Memory B cell (primary cell): ENCODE measurements around the gene CYTH4.

Experiments used
- ATAC-seq: fragments of 150-1000 bp; cut with Tn5 transposase; 2 replicates; pipeline ENCODE4 v1.10.0; 2021; ENCODE audit warnings: low read depth, mild to moderate bottlenecking, moderate library complexity
- DNase-seq, 2 donors: peaks; one replicate each; pipeline ENCODE4 v3.0.0; 2022; ENCODE audit warnings: low spot score in 2 of 2
- H3K27ac Mint-ChIP-seq: one replicate; pipeline ENCODE4 v1.8.0; 2022; ENCODE audit warnings: mild to moderate bottlenecking, moderate library complexity, mixed read lengths
- H3K27me3 Mint-ChIP-seq: one replicate; pipeline ENCODE4 v1.8.0; 2022; ENCODE audit warnings: mixed read lengths
- H3K36me3 Mint-ChIP-seq: one replicate; pipeline ENCODE4 v1.8.0; 2022; ENCODE audit warnings: mild to moderate bottlenecking, mixed read lengths
- H3K4me1 Mint-ChIP-seq: one replicate; pipeline ENCODE4 v1.8.0; 2022; ENCODE audit warnings: mixed read lengths
- H3K4me3 Mint-ChIP-seq: one replicate; pipeline ENCODE4 v1.8.0; 2022; ENCODE audit warnings: mild to moderate bottlenecking, moderate library complexity, mixed read lengths
- H3K9me3 Mint-ChIP-seq: one replicate; pipeline ENCODE4 v1.8.0; 2022; ENCODE audit warnings: mixed read lengths

The CYTH4 gene

DNA sequence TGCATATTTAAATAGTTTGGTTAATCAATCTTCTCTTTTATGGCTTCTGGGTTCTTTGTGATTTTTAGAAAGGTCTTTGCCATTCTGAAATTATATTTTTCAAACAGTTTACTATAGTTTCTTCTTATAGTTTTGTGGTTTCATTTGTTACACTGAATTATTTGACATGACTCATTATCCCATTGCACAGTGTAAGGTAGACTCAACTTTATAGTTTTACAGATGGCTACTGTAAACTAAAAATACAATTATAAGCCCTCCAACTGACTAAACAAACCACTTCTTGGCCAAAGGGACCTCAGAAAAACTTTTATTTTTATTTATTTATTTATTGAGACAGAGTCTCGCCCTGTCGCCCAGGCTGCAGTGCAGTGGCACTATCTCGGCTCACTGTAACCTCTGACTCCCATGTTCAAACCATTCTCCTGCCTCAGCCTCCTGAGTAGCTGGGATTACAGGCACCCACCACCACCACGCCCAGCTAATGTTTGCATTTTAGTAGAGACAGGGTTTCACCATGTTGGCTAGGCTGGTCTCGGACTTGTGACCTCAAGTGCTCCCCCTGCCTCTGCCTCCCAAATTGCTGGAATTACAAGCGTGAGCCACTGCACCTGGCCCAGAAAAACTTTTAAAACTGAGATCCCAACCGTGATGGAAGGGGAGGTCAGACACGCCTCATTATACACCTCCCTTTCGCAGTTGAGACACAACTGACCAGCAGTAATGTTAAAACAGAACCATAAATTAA, 24.1 kb upstream of the CYTH4 start:
- Mint-ChIP-seq H3K9me3 (no peaks in the 10 kb centered on the region), H3K4me1 (peaks cover 33% of the 10 kb centered on the region), H3K27me3 (peaks cover 4% of the 10 kb centered on the region), H3K27ac (no peak overlapping the region), H3K36me3 (no peaks in the 10 kb centered on the region), H3K4me3 (no peak overlapping the region)
- DNase-seq (no peak), ATAC-seq (no peak)

DNA sequence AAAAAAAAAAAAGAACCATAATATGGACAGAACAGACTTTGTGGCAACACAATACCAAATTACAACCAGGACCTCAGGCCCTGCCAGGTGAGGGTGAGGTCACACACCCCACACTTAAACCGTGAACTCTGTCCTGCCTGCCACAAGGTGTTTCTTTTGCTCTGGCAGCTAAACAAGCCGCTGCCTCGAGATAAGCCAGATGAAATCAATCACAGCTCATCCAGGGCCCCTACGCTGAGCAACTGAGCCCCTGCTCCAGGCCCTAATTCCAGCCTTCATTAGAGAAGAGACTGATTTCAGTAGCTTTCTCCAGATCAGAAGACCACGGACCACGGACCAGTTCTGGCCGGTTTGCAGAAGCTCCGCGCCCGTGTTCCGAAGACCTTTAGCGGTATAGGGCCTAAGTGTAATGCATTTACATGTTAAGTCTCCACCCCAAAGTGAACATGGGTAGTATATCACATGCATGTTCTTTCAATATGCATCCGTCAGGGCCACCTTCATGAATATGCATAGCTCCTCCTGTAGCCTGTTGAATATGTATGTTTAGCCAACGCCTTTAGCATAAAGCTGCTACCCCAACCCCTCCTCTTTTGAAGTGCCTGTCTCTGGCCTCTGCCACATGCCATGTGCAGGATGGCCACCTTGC, 23.4 kb upstream of the CYTH4 start:
- Mint-ChIP-seq H3K27me3 (peaks cover 4% of the 10 kb centered on the region), H3K9me3 (no peaks in the 10 kb centered on the region), H3K4me1 (peaks cover 33% of the 10 kb centered on the region), H3K4me3 (no peak overlapping the region), H3K27ac (no peak overlapping the region), H3K36me3 (no peaks in the 10 kb centered on the region)
- no peak for ATAC-seq
- DNase-seq = no peak

DNA sequence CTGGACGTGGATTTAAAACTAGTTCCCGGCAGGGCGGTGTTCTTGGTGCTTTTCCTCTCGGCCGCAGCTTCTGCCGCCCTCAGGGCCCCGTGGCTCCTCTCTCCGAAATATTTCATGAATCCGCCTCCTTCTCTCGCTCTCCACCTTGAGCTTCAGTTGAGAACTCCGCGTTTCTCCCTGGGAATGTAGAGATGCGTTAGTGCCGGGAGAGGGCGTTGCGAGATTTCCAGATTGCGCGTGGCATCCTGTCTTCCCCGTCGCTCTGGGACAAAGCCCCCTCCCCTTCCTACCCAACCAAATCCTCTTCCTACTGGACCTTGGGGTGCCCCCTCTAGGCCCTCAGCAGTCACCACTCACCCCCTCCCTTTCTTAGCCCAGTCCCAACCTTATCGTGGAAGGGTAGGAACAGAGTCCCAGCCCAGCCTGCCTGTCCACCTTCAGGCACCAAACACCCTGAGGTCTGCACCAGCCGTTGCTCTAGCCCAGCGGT, 22.7 kb upstream of the CYTH4 start:
- H3K4me3 Mint-ChIP-seq = peak overlapping the region; percentile 57
- H3K9me3 Mint-ChIP-seq = no peaks in the 10 kb centered on the region
- H3K36me3 Mint-ChIP-seq = no peaks in the 10 kb centered on the region
- H3K4me1 Mint-ChIP-seq = peaks cover 33% of the 10 kb centered on the region
- peak; percentile 27 for ATAC-seq
- H3K27ac Mint-ChIP-seq = peak overlapping the region; percentile 79
- no peak for DNase-seq
- peaks cover 4% of the 10 kb centered on the region for H3K27me3 Mint-ChIP-seq

DNA sequence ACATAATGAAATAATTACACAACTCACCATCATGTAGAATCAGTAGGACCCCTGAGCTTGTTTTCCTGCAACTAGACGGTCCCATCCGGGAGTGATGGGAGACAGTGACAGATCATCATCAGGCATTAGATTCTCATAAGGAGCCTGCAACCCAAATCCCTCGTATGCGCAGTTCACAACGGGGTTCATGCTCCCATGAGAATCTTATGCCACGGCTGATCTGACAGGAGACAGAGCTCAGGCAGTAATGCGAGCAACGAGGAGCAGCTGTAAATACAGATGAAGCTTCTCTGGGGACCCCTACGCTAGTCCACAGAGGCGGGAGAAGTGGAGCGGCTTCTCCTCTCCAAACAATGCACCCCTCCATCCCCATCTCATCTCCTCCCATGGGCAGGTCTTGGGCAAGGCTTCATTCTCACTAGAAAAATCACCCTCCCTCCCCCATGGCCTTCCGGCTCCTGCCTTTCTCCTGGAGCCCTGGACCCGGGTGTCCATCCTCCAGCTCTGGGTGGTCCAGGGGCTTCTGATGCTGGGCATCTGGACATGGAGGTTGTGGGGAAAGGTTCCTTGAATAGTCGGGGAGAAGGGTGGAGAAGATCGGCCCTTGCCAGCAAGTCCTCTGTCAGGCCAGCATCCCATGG, 22.0 kb upstream of the CYTH4 start:
- H3K27me3 Mint-ChIP-seq = peaks cover 4% of the 10 kb centered on the region
- no peaks in the 10 kb centered on the region for H3K9me3 Mint-ChIP-seq
- H3K4me3 Mint-ChIP-seq = no peak overlapping the region
- H3K27ac Mint-ChIP-seq = peak overlapping the region; percentile 79
- ATAC-seq (no peak), DNase-seq (no peak)
- no peaks in the 10 kb centered on the region for H3K36me3 Mint-ChIP-seq
- H3K4me1 Mint-ChIP-seq = peaks cover 32% of the 10 kb centered on the region

DNA sequence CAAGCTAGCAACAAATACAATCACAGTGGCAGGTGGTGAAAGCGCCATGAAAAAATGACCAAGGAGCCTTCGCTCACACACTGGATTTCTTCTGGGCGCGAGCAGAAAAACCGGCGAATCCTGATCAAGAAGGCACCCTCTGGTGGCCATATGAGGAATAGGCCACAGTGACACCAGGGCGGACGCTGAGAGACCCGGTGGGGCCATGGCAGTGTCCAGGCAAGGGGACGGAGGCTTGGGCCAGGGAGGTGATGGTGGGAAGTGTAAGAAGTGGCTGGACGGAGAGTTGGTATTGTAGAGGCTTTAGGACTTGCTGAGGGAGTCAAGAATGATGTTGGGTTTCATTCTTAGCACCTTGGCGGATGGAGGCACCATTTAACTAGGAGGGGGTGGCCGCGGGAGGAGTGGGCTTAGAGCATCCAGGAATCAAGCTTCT, 21.4 kb upstream of the CYTH4 start:
- H3K27me3 Mint-ChIP-seq = peaks cover 4% of the 10 kb centered on the region
- peak; percentile 66 for ATAC-seq
- no peaks in the 10 kb centered on the region for H3K9me3 Mint-ChIP-seq
- peaks cover 26% of the 10 kb centered on the region for H3K4me1 Mint-ChIP-seq
- no peak overlapping the region for H3K27ac Mint-ChIP-seq
- H3K4me3 Mint-ChIP-seq = no peak overlapping the region
- H3K36me3 Mint-ChIP-seq = no peaks in the 10 kb centered on the region
- peak; percentile 62 to 65 for DNase-seq

DNA sequence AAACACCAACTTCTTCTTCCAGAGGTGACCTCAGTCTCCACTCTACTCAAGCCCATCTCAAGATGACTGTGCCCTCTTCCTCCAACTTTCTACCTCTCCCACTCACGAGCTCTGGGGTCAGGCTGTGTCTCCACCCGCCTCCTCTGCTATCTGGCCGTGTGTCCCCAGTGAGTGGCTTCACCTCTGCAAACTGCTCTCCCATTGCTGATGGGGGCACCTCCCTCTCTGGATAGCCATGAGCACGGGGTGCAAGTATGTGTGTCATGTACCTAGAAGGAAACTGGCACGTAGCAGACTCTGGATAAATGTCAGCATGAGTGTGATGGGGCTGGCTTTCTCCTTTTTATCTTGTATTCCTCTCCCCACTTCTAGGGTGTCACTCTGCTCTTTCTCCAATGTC, 20.0 kb upstream of the CYTH4 start:
- Mint-ChIP-seq H3K4me3 (no peak overlapping the region), H3K36me3 (no peaks in the 10 kb centered on the region), H3K9me3 (no peaks in the 10 kb centered on the region), H3K27me3 (peaks cover 4% of the 10 kb centered on the region), H3K27ac (no peak overlapping the region), H3K4me1 (peaks cover 24% of the 10 kb centered on the region)
- DNase-seq = no peak
- no peak for ATAC-seq

DNA sequence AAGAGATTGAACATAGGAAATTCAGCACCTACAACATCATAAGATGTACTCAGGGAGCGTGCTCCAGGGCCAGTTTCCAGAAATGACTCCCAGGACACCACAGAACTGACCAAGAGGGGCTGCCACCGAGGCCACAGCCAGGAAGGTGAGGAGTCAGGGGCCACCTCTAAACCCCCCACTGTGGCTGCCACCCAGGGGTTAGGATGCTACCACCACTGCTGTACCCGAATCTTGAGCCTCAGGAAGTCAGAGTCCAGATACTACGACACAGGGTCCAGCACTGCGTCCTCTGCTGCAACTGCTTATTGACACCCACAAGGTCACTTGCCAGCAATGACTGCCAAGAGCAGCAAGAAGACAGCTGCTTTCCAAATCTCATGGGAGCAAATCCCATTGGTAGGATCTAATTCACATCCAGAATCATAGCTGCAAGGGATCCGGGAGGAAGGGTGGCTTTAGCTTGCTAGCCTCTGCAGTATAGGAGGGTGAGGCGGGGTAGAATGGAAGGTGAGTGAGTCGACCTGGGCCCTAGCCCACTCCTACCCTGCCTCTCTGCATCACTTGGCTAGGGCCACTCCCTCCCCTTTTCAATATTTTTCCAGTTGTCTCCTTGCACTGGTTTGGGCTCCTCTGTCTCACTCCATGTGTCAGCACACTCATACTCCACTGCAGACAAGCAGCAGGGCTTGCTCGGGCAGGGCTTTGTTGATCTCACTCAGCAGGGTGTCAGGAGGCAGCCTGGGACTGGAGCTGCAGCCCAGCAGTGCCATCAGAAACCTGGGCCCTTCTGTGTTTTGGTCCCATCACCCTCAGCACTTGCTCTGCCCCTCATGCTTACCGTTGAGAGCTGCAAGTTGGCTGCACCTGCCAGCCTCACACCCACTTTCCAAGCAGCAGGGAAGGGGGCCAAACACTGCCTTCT, 18.1 kb upstream of the CYTH4 start:
- H3K27ac Mint-ChIP-seq = no peak overlapping the region
- H3K27me3 Mint-ChIP-seq = peaks cover 4% of the 10 kb centered on the region
- H3K36me3 Mint-ChIP-seq = no peaks in the 10 kb centered on the region
- ATAC-seq = no peak
- H3K4me3 Mint-ChIP-seq = no peak overlapping the region
- DNase-seq = no peak
- peaks cover 27% of the 10 kb centered on the region for H3K4me1 Mint-ChIP-seq
- no peaks in the 10 kb centered on the region for H3K9me3 Mint-ChIP-seq

DNA sequence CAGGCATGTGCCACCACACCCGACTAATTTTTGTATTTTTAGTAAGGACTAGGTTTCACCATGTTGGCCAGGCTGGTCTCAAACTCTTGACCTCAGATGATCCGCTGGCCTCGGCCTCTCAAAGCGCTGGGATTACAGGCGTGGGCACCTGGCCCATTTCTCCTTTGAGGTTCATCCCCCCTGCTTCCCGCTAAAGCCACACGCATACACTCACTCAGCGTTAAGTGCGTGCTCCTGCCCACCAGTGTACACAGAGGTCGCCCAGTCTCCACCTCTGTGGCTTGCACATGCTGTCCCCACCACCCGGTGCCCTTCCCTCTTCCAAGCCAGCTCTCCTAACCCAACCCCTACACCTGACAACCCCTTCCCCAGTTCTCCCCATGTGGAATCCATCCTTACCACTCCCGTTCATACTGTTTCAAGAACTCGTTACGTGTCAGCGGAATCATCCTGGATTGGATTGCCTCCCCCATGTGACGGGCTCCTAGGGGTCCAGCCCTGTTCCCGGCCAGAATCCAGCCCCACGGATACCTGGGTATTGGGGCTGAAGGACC, 15.7 kb upstream of the CYTH4 start:
- Mint-ChIP-seq H3K27ac (peak overlapping the region; percentile 99), H3K4me1 (peaks cover 26% of the 10 kb centered on the region), H3K9me3 (peaks cover 2% of the 10 kb centered on the region), H3K36me3 (no peaks in the 10 kb centered on the region), H3K27me3 (peaks cover 4% of the 10 kb centered on the region), H3K4me3 (peak overlapping the region; percentile 88)
- no peak for ATAC-seq
- DNase-seq = no peak

DNA sequence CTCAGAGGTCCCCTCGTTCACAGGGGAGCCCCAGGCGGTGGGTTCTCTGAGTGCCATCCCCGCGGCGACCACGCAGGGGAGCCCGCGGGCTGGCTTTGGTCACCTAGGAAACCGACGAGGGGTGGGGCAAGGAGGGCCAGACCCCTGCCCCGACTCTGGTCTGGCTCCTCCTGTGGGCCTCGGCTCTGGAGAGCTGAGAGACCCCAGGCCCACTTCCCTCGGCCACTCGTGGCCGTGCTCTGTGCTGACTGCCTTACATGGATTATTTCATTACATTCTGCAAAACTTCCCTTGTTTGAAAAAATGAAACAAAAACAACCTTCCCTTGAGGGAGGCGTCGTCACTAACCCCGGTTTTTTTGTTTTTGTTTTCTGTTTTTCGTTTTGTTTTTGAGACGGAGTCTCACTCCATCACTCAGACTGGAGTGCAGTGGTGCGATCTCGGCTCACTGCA, 15.1 kb upstream of the CYTH4 start:
- peaks cover 4% of the 10 kb centered on the region for H3K27me3 Mint-ChIP-seq
- H3K4me1 Mint-ChIP-seq = peaks cover 26% of the 10 kb centered on the region
- peak; percentile 84 for ATAC-seq
- H3K9me3 Mint-ChIP-seq = peaks cover 2% of the 10 kb centered on the region
- DNase-seq = peak; percentile 77 to 91
- H3K4me3 Mint-ChIP-seq = peak overlapping the region; percentile 88
- peak overlapping the region; percentile 99 for H3K27ac Mint-ChIP-seq
- H3K36me3 Mint-ChIP-seq = no peaks in the 10 kb centered on the region

DNA sequence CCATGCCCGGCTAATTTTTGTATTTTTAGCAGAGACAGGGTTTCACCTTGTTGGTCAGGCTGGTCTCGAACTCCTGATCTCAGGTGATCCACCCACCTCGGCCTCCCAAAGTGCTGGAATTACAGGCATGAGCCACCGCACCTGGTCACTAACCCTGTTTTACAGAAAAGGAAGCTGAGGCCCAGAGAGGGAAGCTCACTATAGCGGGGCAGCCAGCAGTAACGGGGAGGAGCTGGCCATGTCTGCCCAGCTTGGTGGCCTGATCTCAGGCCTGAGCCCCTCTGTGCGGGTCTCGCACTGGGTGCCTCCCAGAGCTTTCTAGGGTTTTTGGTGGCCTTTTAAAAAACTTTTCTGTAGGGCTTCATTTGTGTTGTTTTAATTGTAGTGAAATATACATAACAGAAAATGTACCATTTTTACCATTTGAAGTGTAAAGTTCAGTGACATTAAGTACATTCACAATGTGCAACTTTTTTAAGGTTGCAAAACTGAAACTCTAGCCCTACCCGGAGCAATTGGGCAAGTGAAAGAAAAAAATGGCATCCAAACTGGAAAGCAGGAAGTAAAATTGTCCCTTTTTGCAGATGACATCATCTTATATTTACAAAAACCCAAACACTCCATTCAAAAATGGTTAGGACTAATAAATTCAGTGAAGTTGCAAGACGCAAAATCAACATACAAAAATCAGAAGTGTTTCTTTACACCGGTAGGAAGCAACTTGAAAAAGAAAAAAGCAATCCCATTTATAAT, 14.5 kb upstream of the CYTH4 start:
- ATAC-seq = peak; percentile 28
- no peaks in the 10 kb centered on the region for H3K27me3 Mint-ChIP-seq
- peak overlapping the region; percentile 88 for H3K4me3 Mint-ChIP-seq
- peaks cover 26% of the 10 kb centered on the region for H3K4me1 Mint-ChIP-seq
- no peaks in the 10 kb centered on the region for H3K36me3 Mint-ChIP-seq
- H3K27ac Mint-ChIP-seq = peak overlapping the region; percentile 99
- H3K9me3 Mint-ChIP-seq = peaks cover 2% of the 10 kb centered on the region
- no peak for DNase-seq

DNA sequence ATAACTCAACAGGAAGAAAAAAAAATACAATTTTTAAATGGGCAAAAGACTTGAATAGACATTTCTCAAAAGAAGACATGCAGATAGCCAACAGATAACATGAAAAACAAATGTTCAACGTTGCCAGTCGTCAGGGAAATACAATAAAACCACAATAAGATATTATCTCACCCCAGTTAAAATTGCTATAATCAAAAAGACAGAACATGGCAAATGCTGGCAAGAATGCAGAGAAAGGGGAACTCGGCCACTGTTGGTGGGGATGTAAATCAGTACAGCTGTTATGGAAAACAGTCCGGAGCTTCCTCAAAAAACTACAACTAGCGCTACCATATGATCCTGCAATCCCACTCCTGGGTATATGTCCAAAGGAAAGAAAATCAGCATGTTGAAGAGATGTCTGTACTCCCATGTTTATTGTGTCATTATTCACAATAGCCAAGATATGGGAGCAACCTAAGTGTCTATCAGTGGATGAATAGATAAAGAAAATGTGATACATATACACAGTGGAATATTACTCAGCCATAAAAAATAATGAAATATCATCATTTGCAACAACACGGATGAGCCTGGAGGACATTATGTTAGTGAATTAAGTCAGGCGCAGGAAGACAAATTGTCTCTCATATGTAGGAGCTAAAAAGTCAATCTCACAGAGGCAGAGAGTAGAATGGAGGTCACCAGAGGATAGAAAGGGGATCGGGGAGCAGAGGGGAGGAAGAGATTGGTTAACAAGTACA, 12.2 kb upstream of the CYTH4 start:
- H3K36me3 Mint-ChIP-seq = no peaks in the 10 kb centered on the region
- H3K4me1 Mint-ChIP-seq = peaks cover 40% of the 10 kb centered on the region
- no peaks in the 10 kb centered on the region for H3K27me3 Mint-ChIP-seq
- peaks cover 2% of the 10 kb centered on the region for H3K9me3 Mint-ChIP-seq
- peak overlapping the region; percentile 43 for H3K27ac Mint-ChIP-seq
- no peak overlapping the region for H3K4me3 Mint-ChIP-seq
- DNase-seq (no peak), ATAC-seq (no peak)

DNA sequence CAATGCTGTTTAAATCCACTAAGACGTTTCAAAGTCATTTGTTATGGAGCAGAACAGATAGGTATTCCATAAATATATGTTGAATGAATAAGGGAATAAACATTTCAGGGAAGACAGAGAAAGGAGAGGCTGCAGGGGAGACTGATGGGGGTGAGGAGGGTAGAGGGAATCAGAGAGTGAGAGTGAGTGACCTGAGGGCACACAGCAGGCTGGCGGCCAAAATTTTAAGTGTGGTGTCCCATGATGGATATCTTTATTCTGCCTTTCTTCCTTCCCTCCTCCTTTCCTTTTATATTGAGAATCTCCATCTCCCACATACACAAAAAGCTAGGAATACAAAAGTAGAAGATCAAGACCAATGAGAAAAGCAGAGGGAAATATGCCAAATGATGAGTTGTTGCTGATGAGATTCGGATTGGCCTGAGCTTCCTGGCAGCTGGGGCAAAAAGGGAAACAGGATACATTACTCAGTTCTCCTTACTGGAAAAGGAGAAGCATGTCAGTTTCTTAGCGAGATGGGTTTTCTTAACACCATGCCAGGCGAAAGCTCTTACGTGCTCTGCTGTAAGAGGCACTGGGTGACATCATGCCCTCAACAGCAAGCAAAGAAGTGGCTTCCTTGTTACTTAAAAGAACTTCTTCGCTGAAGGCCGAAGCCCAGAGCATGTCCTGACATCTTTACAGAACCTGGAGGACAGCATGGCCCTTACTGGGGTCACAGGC, 11.2 kb upstream of the CYTH4 start:
- no peak overlapping the region for H3K4me3 Mint-ChIP-seq
- peak overlapping the region; percentile 2 for H3K27ac Mint-ChIP-seq

More for the DNA sequence above, 11.2 kb upstream of the CYTH4 start:
- H3K27me3 Mint-ChIP-seq = no peaks in the 10 kb centered on the region
- H3K9me3 Mint-ChIP-seq = peaks cover 2% of the 10 kb centered on the region
- peaks cover 49% of the 10 kb centered on the region for H3K4me1 Mint-ChIP-seq
- no peak for DNase-seq
- no peak for ATAC-seq
- no peaks in the 10 kb centered on the region for H3K36me3 Mint-ChIP-seq
